H1 (cell line): ENCODE measurements around the gene CNTNAP1. TPM values are rescaled to one million over a fixed set of nuclear protein-coding genes. Genes with fewer than 3 reads are reported as not detected.
A peak's percentile ranks its signal among the peaks of the same experiment; 100 is the strongest.

Source experiments
- CTCF ChIA-PET: fragments of 300-600 bp; sonication (Branson Sonifier 250); formaldehyde crosslinking; loops from one replicate; lab custom pipeline; 2021; ENCODE audit not compliant: partially characterized antibody; lab: Charles Lee
- POLR2A ChIA-PET: fragments of 300-600 bp; sonication (Branson Sonifier 250); formaldehyde crosslinking; loops from one replicate; lab custom pipeline; 2021; ENCODE audit warnings: inconsistent platforms; ENCODE audit not compliant: partially characterized antibody; lab: Charles Lee
- DNase-seq, 2 experiments: peaks; one replicate each; pipeline versions ENCODE4 v3.0.0 to v3.0.0-alpha.2; 2010 to 2022; ENCODE audit warnings: low spot score in 2 of 2, low read depth in 1 of 2, mixed read lengths in 1 of 2
- FAIRE-seq: peaks from 2 replicates; lab custom pipeline; 2011; peaks lifted over from hg19 to GRCh38; lab: Jason Lieb, UNC
- H2AFZ ChIP-seq: 2 replicates; pipeline ENCODE4 v1.8.1; 2012; ENCODE audit warnings: low read length, inconsistent platforms
- H2AK5ac ChIP-seq: 2 replicates; pipeline ENCODE4 v1.6.1; 2013; ENCODE audit warnings: low read depth, low read length
- H2BK120ac ChIP-seq: replicated peaks from 2 replicates; pipeline ENCODE3; 2013; ENCODE audit warnings: low read depth, low read length, inconsistent platforms
- H2BK12ac ChIP-seq: 2 replicates; pipeline ENCODE4 v1.6.1; 2013; ENCODE audit warnings: low read depth, low read length
- H2BK15ac ChIP-seq: 2 replicates; pipeline ENCODE4 v1.6.1; 2013; ENCODE audit warnings: low read length
- H2BK20ac ChIP-seq: 2 replicates; pipeline ENCODE4 v1.6.1; 2013; ENCODE audit warnings: low read length
- H2BK5ac ChIP-seq: 2 replicates; pipeline ENCODE4 v1.6.1; 2013; ENCODE audit warnings: low read depth, low read length
- H3K14ac ChIP-seq: 2 replicates; pipeline ENCODE4 v1.6.1; 2013; ENCODE audit warnings: inconsistent platforms; ENCODE audit not compliant: insufficient read length
- H3K18ac ChIP-seq: 2 replicates; pipeline ENCODE4 v1.6.1; 2013; ENCODE audit warnings: low read length; ENCODE audit errors: extremely low read depth
- H3K23ac ChIP-seq: 2 replicates; pipeline ENCODE4 v1.6.1; 2013; ENCODE audit warnings: inconsistent platforms; ENCODE audit not compliant: insufficient read length
- H3K23me2 ChIP-seq: 2 replicates; pipeline ENCODE4 v1.6.1; 2013; ENCODE audit warnings: low read depth, low read length
- H3K27ac ChIP-seq: 2 replicates; pipeline ENCODE4 v1.6.1; 2011; ENCODE audit warnings: low read depth, low read length, inconsistent platforms
- H3K27me3 ChIP-seq, 4 experiments: replicated peaks in 1 of 4; 1 replicate in 1 of 4; 2 replicates in 3 of 4; pipeline versions ENCODE4 v1.6.1 to v1.8.1; 2011 to 2013; ENCODE audit warnings: low read length in 3 of 4, mild to moderate bottlenecking in 3 of 4, inconsistent platforms in 2 of 4, mixed read lengths in 2 of 4, moderate library complexity in 1 of 4; ENCODE audit not compliant: control insufficient read depth in 3 of 4, insufficient read depth in 3 of 4; ENCODE audit errors: extremely low read depth in 1 of 4
- H3K36me3 ChIP-seq, 4 experiments: 2 replicates each; pipeline versions ENCODE4 v1.6.1 to v1.8.1; 2011 to 2013; ENCODE audit warnings: mild to moderate bottlenecking in 4 of 4, low read length in 3 of 4, moderate library complexity in 2 of 4, control low read depth in 1 of 4, inconsistent platforms in 1 of 4; ENCODE audit not compliant: insufficient read depth in 4 of 4, control insufficient read depth in 2 of 4
- H3K4ac ChIP-seq: replicated peaks from 2 replicates; pipeline ENCODE3; 2013; ENCODE audit warnings: low read length, low read depth, mixed read lengths, inconsistent platforms; ENCODE audit not compliant: insufficient read length
- H3K4me1 ChIP-seq, 4 experiments: replicated peaks in 1 of 4; 1 replicate in 1 of 4; 2 replicates in 3 of 4; pipeline versions ENCODE4 v1.6.1 to v1.8.1; 2011 to 2013; ENCODE audit warnings: low read length in 3 of 4, inconsistent platforms in 2 of 4, mixed read lengths in 1 of 4; ENCODE audit not compliant: insufficient read depth in 4 of 4, control insufficient read depth in 3 of 4
- H3K4me2 ChIP-seq, 2 experiments: 2 replicates each; pipeline versions ENCODE4 v1.6.1 to v1.8.1; 2011 to 2013; ENCODE audit warnings: low read depth in 2 of 2, low read length in 2 of 2, control low read depth in 1 of 2, inconsistent platforms in 1 of 2, mild to moderate bottlenecking in 1 of 2; ENCODE audit not compliant: insufficient read depth in 1 of 2
- H3K4me3 ChIP-seq, 4 experiments: fragments of 200-600, 300-600 bp in 1 of 4; sonication (generic), shearing (Covaris generic), sonication (Bioruptor Twin) in 1 of 4; 2 replicates each; pipeline versions ENCODE4 v1.5.1 to v1.8.1; 2011 to 2016; ENCODE audit warnings: low read length in 4 of 4, low read depth in 3 of 4, control low read depth in 2 of 4, inconsistent platforms in 2 of 4, mild to moderate bottlenecking in 2 of 4, mixed read lengths in 1 of 4, moderate library complexity in 1 of 4; ENCODE audit not compliant: insufficient read depth in 2 of 4; ENCODE audit errors: extremely low read depth in 1 of 4
- H3K56ac ChIP-seq: replicated peaks from 2 replicates; pipeline ENCODE3; 2013; ENCODE audit warnings: low read depth, mild to moderate bottlenecking, mixed read lengths, low read length, inconsistent platforms; ENCODE audit not compliant: insufficient read length
- H3K79me1 ChIP-seq: 2 replicates; pipeline ENCODE4 v1.6.1; 2013; ENCODE audit warnings: low read depth, low read length, control low read depth
- H3K79me2 ChIP-seq, 2 experiments: 2 replicates each; pipeline versions ENCODE4 v1.6.1 to v1.8.1; 2012 to 2013; ENCODE audit warnings: low read length in 2 of 2, mild to moderate bottlenecking in 2 of 2, inconsistent platforms in 1 of 2; ENCODE audit not compliant: insufficient read depth in 2 of 2, control insufficient read depth in 1 of 2
- H3K9ac ChIP-seq, 4 experiments: replicated peaks in 1 of 4; 1 replicate in 1 of 4; 2 replicates in 3 of 4; pipeline versions ENCODE4 v1.6.1 to v1.8.1; 2011 to 2013; ENCODE audit warnings: low read depth in 3 of 4, low read length in 3 of 4, control low read depth in 2 of 4, mild to moderate bottlenecking in 2 of 4, moderate library complexity in 2 of 4, inconsistent platforms in 1 of 4; ENCODE audit errors: extremely low read depth in 1 of 4
- H3K9me3 ChIP-seq, 2 experiments: 2 replicates each; pipeline versions ENCODE4 v1.6.1 to v1.8.1; 2012 to 2013; ENCODE audit warnings: mild to moderate bottlenecking in 2 of 2, moderate library complexity in 2 of 2, control low read depth in 1 of 2, inconsistent platforms in 1 of 2, low read depth in 1 of 2, low read length in 1 of 2, mixed read lengths in 1 of 2; ENCODE audit not compliant: insufficient read depth in 2 of 2
- H4K20me1 ChIP-seq, 2 experiments: replicated peaks in 1 of 2; 2 replicates each; pipeline versions ENCODE3 to v1.8.1; 2011 to 2013; ENCODE audit warnings: inconsistent platforms in 2 of 2, low read length in 2 of 2, mild to moderate bottlenecking in 1 of 2; ENCODE audit not compliant: insufficient read depth in 2 of 2, control insufficient read depth in 1 of 2
- H4K5ac ChIP-seq: 2 replicates; pipeline ENCODE4 v1.6.1; 2013; ENCODE audit warnings: low read length, low read depth, mixed read lengths, inconsistent platforms; ENCODE audit not compliant: insufficient read length
- H4K8ac ChIP-seq: 2 replicates; pipeline ENCODE4 v1.8.0; 2013; ENCODE audit warnings: mild to moderate bottlenecking, moderate library complexity, low read length, inconsistent platforms; ENCODE audit not compliant: insufficient read depth; ENCODE audit errors: extremely low read depth
- H4K91ac ChIP-seq: replicated peaks from 2 replicates; pipeline ENCODE3; 2013; ENCODE audit warnings: low read length, mixed read lengths, inconsistent platforms; ENCODE audit not compliant: insufficient read length
- BCL11A ChIP-seq, 2 experiments: IDR thresholded peaks; one replicate each; pipeline ENCODE4 v1.6.1; 2011; ENCODE audit warnings: low read depth in 2 of 2, low read length in 2 of 2, mild to moderate bottlenecking in 2 of 2
- CTBP2 ChIP-seq: IDR thresholded peaks from 2 replicates; pipeline ENCODE4 v1.7.0; 2011; ENCODE audit warnings: borderline replicate concordance, mild to moderate bottlenecking, moderate library complexity, mixed read lengths, low read length; ENCODE audit not compliant: insufficient read depth, insufficient read length
- FOSL1 ChIP-seq: IDR thresholded peaks from 2 replicates; pipeline ENCODE4 v1.6.1; 2011; ENCODE audit warnings: mild to moderate bottlenecking, low read depth, low read length, moderate library complexity; ENCODE audit not compliant: insufficient read depth
- HDAC2 ChIP-seq, 2 experiments: fragments of 300-600 bp in 1 of 2; sonication (generic) in 1 of 2; IDR thresholded peaks; 2 replicates each; pipeline ENCODE4 v1.6.1; 2011 to 2012; ENCODE audit warnings: low read depth in 2 of 2, low read length in 2 of 2, mild to moderate bottlenecking in 2 of 2, moderate library complexity in 2 of 2, borderline replicate concordance in 1 of 2, inconsistent platforms in 1 of 2
- JUND ChIP-seq: IDR thresholded peaks from 2 replicates; pipeline ENCODE4 v1.6.1; 2011; ENCODE audit warnings: mild to moderate bottlenecking, improper control_type of control experiment, low read length
- PHF8 ChIP-seq: fragments of 200-600 bp; sonication (generic); conservative IDR thresholded peaks from 2 replicates; pipeline ENCODE4 v1.7.1; 2012; ENCODE audit warnings: low read depth, mild to moderate bottlenecking, inconsistent platforms, low read length, moderate library complexity
- RXRA ChIP-seq: IDR thresholded peaks from 2 replicates; pipeline ENCODE4 v1.6.1; 2011; ENCODE audit warnings: low read depth, mild to moderate bottlenecking, low read length, moderate library complexity; ENCODE audit not compliant: insufficient read depth
- SP1 ChIP-seq: IDR thresholded peaks from 2 replicates; pipeline ENCODE4 v1.6.1; 2011; ENCODE audit warnings: low read depth, low read length
- TEAD4 ChIP-seq: IDR thresholded peaks from 2 replicates; pipeline ENCODE4 v1.6.1; 2012; ENCODE audit warnings: low read depth, low read length, inconsistent platforms, mixed read lengths
- USF2 ChIP-seq: IDR thresholded peaks from 2 replicates; pipeline ENCODE4 v1.6.1; 2011; ENCODE audit warnings: low read length, improper control_type of control experiment
- WGBS, 2 experiments: shearing (Covaris generic) in 1 of 2; methylation state at CpG; one replicate each; pipeline versions ENCODE4 v1.1.6 to v1.1.7; 2013 to 2015; ENCODE audit warnings: low lambda C conversion rate in 2 of 2, mixed read lengths in 2 of 2, inconsistent platforms in 1 of 2, low coverage in 1 of 2, missing lambda C conversion rate in 1 of 2; ENCODE audit not compliant: insufficient replicate concordance in 2 of 2, insufficient coverage in 1 of 2, insufficient read length in 1 of 2; ENCODE audit errors: extremely low coverage in 1 of 2, missing lambda C conversion rate in 1 of 2; 5-methylcytosine and 5-hydroxymethylcytosine counted together
- polyA plus RNA-seq, 7 experiments: library from polyadenylated mRNA; depleted of rRNA in 3 of 7; stranded (reverse) in 5 of 7; unstranded in 2 of 7; fragments of >200 nt in 5 of 7; fragments of 200-250 nt in 2 of 7; gene quantifications; 1 replicate in 5 of 7; 2 replicates in 1 of 7; 4 replicates in 1 of 7; pipeline versions ENCODE4 v1.2.1 to v1.2.3, GENCODE V29; 2011 to 2013; ENCODE audit warnings: missing spikeins in 2 of 7, mixed read lengths in 2 of 7
- total RNA-seq: library from RNA; stranded (reverse); fragmentation: NEBNext Ultra II Directional; extraction: Animal tissue kit (Norgen Biotek cat#: 25700); gene quantifications from 2 replicates; pipeline ENCODE4 v1.2.1, GENCODE V29; 2021

Gene CNTNAP1
- total and polyA plus RNA-seq, 2 of the 8 experiments (the other 6 are each of a cell fraction or from before 2014, with no cell fraction given) = 4.7 to 10.0 TPM

- CTCF ChIA-PET = interaction anchor here (1.2 to 10.0 kb wide), 3 partner anchors 13 to 72 kb away, joined by 4 to 81 read pairs (median 4); partner anchors contain the start of genes RAMP2 and VPS25
- Histone ChIP-seq H3K23me2 (peaks cover 2% of the 10 kb centered on the region; the same call in 1 of the 2 replicates), H3K27me3 (peaks cover 9 to 14% (median 13%) of the 10 kb centered on the region in 4 experiments), H3K9ac (no peak overlapping the region), H2AK5ac (no peak overlapping the region), H3K36me3 (no peaks in the 10 kb centered on the region), H3K79me2 (peaks cover 0 to 4% of the 10 kb centered on the region in 2 experiments; a peak in 1 of 4 replicates), H3K79me1 (no peaks in the 10 kb centered on the region), H4K8ac (no peak overlapping the region), H3K9me3 (peaks cover 0 to 3% of the 10 kb centered on the region in 2 experiments; a peak in 1 of 4 replicates), H3K4me2 (no peak overlapping the region; a peak in 1 of 4 replicates), H3K27ac (no peak overlapping the region), H2BK15ac (no peak overlapping the region), H2BK120ac (no peak overlapping the region), H2BK5ac (no peak overlapping the region), H3K23ac (no peak overlapping the region), H3K56ac (no peak overlapping the region), H3K4ac (no peak overlapping the region), H2BK12ac (no peak overlapping the region), H3K18ac (no peak overlapping the region), H2AFZ (0 out of 2 replicates have a peak overlapping the region, but pooled peaks have one; percentile 46), H4K91ac (no peak overlapping the region), H3K14ac (no peak overlapping the region), H3K4me3 (no peak overlapping the region), H4K20me1 (no peaks in the 10 kb centered on the region), H4K5ac (no peak overlapping the region), H2BK20ac (no peak overlapping the region), H3K4me1 (peaks cover 0 to 7% (median 6%) of the 10 kb centered on the region in 4 experiments; a peak in 4 of 7 replicates)
- DNase-seq (no peak), FAIRE-seq (no peak)
- WGBS, 2 experiments = 79% methylated on average over 7 of the region's 7 CpGs; no CpG with 5 or more reads in 1 of the 2 experiments
- POLR2A ChIA-PET = interaction anchor here (1.4 to 6.6 kb wide), 3 partner anchors 13 to 97 kb away, joined by 3 to 46 read pairs (median 7); partner anchors contain the start of genes RAMP2 and VPS25
- TF ChIP-seq HDAC2 (IDR thresholded peaks at IDR 0.05; ENCODE audit: borderline replicate concordance in 1 of 2, low read depth in 2 of 2, low read length in 2 of 2) (no peak), SP1 (no peak), PHF8 (no peak), CTBP2 (no peak), BCL11A (IDR thresholded peaks at IDR 0.05; ENCODE audit: low read depth in 2 of 2, low read length in 2 of 2) (no peak), JUND (no peak), USF2 (no peak), TEAD4 (no peak), FOSL1 (no peak), RXRA (no peak)
Measured at GRCh38 chr17:42748202-42748907, 66.0 kb downstream of the CNTNAP1 start.
